C4-2B (cell line): ENCODE results near the gene ZNF200.
"Not testable (repeated sequence)": the region's sequence is repeated elsewhere in the genome, so short reads cannot be mapped to it uniquely, and the experiment has no call there.

Source experiments
- H3K27ac ChIP-seq: fragments of 450-650 bp; 2 replicates; pipeline ENCODE4 v1.5.1; 2017
- ZFX ChIP-seq: fragments of 450-650 bp; IDR thresholded peaks from 2 replicates; pipeline ENCODE4 v1.6.1; 2017
- TF ChIP-seq, protein P1 (sequence below): fragments of 450-650 bp; conservative IDR thresholded peaks from 2 replicates; pipeline ENCODE4 v1.5.1; 2017; ENCODE audit warnings: mild to moderate bottlenecking

ZNF200 gene

DNA sequence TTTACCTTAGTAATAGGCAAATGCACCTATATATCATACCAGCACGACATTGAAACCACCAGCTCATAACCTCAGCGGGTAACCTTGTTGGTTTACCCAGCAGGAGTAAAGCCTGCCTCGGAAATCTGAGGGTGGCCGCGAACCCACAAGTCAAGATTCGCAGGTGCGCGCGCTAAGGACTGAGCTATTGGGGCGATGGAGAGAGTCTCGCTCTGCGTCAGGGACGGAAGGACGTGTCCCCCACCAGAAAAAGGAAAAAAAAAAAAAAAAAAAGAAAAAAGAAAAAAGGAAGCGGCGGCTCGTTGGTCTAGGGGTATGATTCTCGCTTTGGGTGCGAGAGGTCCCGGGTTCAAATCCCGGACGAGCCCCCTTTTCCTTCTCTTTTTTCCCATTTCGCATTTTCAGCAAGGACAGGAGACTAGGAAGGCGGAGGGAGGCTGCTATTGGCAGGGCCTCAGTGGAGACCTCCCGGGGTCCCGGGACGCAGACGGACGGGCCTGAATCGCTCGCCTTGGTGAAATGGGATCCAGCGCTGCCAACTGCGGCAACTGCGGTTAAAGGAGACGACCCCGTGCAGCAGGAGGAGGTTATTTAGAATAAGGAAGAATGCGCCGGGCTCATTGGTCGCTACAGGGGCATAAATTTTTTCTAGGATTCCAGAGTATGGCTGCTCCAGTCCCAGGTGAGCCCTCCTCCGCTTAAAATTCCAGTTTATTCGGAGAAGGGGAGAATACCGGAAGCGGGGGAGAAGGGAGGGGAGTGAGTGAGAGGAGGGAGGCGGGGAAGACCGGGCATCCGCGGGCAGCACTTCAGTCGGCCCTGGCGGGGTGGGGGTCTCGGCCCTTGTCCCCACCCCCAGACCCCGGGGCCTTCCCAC, 46.9 kb downstream of the ZNF200 start, which contains the start of gene OR1F1:
Gene OR1F1, plus strand, starts transcription at position 407 of the 877 bp plus-strand sequence.
- H3K27ac ChIP-seq: no peak within 1 kb of the TSS
- TF ChIP-seq, protein P1, sequence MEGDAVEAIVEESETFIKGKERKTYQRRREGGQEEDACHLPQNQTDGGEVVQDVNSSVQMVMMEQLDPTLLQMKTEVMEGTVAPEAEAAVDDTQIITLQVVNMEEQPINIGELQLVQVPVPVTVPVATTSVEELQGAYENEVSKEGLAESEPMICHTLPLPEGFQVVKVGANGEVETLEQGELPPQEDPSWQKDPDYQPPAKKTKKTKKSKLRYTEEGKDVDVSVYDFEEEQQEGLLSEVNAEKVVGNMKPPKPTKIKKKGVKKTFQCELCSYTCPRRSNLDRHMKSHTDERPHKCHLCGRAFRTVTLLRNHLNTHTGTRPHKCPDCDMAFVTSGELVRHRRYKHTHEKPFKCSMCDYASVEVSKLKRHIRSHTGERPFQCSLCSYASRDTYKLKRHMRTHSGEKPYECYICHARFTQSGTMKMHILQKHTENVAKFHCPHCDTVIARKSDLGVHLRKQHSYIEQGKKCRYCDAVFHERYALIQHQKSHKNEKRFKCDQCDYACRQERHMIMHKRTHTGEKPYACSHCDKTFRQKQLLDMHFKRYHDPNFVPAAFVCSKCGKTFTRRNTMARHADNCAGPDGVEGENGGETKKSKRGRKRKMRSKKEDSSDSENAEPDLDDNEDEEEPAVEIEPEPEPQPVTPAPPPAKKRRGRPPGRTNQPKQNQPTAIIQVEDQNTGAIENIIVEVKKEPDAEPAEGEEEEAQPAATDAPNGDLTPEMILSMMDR: no peak
- TF ChIP-seq ZFX: no peak

DNA sequence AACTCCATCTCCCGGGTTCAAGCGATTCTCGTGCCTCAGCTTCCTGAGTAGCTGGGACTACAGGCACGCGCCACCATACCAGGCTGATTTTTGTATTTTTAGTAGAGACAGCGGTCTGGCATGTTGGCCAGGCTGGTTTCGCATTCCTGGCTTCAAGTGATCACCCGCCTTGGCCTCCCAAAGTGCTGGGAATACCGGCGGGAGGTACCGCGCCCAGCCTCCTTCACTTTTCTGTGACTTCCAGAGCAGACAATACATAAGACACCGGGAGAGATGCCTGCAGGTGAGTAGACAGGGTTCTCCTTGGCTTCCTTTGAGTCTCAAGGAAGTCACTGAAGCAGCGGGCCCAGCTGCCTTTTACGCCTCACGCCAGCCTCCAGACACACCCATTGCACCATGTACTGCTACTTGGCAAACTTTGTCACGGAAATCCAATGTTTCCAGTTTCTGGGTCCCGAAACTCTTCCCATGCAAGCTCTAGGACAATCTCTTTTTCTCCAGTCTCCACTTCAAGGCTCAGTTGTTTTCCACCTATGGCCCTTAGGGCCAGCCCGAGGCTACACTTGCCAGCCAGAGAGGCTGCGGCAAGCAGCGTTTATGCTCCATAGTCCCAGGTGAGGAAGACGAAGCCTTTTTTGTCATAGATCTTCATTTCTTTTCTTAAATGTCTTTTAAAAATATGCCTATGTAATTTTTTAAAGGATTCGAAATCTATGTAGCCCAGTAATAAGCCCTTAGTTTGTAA, 47.8 kb downstream of the ZNF200 start:
- no peak overlapping the region for H3K27ac ChIP-seq

DNA sequence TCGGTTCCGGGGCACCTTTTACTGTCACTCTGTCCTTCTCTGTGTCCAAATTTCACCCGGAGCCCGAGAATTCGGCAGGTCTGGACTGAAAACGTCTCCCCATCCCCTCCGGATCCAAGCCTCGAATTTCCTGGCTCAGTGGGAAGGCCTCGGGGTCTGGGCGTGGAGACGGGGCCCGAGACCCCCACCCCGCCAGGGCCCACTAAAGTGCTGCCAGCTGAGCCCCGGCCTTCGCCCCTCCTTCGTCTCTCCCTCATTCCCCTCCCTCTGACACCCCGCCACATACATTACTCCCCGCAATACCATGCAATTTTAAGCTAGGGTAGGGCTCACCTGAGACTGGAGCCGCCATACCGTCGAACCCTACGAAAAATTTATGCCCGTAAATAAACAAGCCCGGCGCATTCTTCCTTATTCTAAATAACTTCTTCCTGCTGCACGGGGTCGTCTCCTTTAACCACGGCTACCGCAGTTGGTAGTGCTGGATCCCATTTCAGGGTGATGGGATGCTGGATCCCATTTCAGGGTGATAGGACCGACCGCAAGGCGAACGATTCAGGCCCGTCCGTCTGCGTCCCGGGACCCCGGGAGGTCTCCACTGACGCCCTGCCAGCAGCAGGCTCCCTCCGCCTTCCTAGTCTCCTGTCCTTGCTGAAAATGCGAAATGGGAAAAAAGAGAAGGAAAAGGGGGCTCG, 51.4 kb downstream of the ZNF200 start:
- H3K27ac ChIP-seq: peak overlapping the region; percentile 47
- no peak for TF ChIP-seq ZFX
- TF ChIP-seq, protein P1: peak; percentile 58; the same call in 1 of the 2 replicates

More for the DNA sequence above, 47.8 kb downstream of the ZNF200 start:
- TF ChIP-seq, protein P1: no peak
- no peak for TF ChIP-seq ZFX

DNA sequence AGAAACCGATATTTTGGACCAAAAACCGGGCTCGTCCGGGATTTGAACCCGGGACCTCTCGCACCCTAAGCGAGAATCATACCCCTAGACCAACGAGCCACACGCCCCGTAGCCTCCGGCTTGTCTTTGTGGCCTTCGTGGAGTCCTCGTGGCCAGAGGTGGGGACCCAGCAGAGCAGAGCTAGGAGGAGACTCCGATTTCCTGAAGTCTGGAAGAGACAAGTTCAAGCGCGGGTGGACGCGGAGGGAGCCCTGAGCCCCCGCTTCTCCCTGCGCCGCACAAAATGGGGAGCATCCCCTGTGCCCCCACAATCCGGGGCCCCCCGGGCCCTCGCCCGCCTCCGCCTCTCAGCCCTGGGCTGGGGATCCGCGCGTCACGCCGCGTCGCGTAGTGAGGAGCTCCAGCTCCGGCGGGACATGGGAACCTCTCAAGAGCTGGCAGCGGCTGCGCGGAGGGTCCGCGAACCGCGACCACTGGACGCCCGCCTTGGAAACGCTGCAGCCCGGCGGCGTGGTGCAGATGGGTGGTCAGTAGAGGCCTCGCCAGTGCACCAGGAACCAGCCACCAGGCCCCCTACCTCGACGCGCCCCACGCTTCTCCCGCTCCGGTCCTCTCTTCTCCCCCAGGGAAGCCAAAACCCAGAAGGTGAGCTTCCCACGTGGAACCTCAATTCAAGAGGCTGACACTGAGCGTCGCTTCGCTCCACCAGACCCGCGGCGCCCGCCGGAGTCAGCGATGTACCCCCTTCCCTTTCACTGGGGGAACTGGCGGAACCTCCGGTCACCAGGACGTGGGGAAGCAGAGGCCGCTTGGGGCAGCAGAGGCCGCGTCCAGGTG, 52.1 kb downstream of the ZNF200 start:
- no peak for TF ChIP-seq ZFX
- TF ChIP-seq, protein P1: peak; percentile 85
- H3K27ac ChIP-seq: peak overlapping the region; percentile 47

DNA sequence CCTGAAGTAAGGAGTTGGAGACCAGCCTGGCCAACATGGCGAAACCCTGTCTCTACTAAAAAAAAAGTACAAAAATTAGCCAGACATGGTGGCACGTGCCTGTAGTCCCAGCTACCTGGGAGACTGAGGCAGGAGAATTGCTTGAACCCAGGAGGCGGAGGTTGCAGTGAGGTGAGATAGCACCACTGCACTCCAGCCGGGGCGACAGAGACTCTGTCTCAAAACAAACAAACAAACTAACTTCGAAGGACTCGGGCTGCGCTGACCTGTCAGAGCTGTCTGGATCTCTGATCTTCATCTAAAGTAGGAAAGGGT, 52.7 kb downstream of the ZNF200 start:
- not testable (repeated sequence) for H3K27ac ChIP-seq

DNA sequence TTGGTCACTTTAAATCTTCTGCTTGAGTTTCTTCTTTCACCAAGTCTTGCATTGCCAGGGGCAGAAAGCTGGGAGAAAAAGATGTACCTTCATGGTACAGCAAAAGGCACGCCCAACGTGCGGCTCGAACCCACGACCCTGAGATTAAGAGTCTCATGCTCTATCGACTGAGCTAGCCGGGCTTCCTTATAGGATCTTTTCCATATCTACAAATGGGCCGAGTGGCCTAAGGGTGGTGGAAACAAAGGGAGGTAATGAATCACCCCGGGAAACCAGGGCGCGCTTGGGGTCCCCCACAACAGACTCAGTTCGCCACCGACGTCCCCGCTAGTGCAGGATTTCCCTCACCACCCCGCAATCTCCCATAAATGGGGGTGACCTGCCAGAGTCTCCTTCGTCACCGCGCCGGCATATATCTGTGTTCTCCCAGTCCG, 54.5 kb downstream of the ZNF200 start:
- H3K27ac ChIP-seq: no peak overlapping the region
- no peak for TF ChIP-seq ZFX
- TF ChIP-seq, protein P1: no peak

DNA sequence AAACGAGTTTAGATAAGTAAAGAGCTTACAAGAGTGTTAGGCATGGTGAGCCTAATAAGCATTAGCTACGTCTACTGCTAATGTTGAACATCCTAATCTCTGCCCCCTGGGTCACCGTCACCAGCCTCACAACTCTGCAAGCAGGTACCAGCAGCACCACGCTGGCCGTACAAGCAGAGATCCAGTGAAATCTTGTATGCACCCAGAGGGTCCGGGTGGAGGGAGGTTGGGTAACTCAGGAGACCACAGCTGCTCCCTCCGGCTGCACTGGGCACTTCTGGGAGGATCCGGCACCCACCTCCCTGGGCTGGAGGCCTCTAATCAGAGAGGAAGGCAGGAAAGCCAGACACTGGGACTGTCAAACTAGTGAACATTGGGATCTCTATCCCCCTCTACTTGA, 55.3 kb downstream of the ZNF200 start:
- no peak overlapping the region for H3K27ac ChIP-seq
- TF ChIP-seq ZFX: no peak
- TF ChIP-seq, protein P1: no peak
